GM20000 (cell line): ENCODE measurements around the gene RAB4B.

Source experiments
- DNase-seq: peaks from one replicate; pipeline ENCODE4 v3.0.0; 2012; ENCODE audit warnings: low spot score
- TF ChIP-seq, protein P1 (sequence below): IDR thresholded peaks from 2 replicates; pipeline ENCODE4 v1.5.1; 2012; ENCODE audit warnings: mild to moderate bottlenecking, control low read depth; ENCODE audit errors: extremely low read depth, missing control alignments

Gene RAB4B

GRCh38 chr19:40754611-40755247 lies 23.3 kb upstream of the RAB4B start:
- DNase-seq, result no peak

GRCh38 chr19:40755248-40755624 lies 22.8 kb upstream of the RAB4B start:
- DNase-seq, result no peak
- TF ChIP-seq, protein P1, sequence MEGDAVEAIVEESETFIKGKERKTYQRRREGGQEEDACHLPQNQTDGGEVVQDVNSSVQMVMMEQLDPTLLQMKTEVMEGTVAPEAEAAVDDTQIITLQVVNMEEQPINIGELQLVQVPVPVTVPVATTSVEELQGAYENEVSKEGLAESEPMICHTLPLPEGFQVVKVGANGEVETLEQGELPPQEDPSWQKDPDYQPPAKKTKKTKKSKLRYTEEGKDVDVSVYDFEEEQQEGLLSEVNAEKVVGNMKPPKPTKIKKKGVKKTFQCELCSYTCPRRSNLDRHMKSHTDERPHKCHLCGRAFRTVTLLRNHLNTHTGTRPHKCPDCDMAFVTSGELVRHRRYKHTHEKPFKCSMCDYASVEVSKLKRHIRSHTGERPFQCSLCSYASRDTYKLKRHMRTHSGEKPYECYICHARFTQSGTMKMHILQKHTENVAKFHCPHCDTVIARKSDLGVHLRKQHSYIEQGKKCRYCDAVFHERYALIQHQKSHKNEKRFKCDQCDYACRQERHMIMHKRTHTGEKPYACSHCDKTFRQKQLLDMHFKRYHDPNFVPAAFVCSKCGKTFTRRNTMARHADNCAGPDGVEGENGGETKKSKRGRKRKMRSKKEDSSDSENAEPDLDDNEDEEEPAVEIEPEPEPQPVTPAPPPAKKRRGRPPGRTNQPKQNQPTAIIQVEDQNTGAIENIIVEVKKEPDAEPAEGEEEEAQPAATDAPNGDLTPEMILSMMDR, result no peak

More at GRCh38 chr19:40754611-40755247, 23.3 kb upstream of the RAB4B start:
- TF ChIP-seq, protein P1, result no peak

DNA sequence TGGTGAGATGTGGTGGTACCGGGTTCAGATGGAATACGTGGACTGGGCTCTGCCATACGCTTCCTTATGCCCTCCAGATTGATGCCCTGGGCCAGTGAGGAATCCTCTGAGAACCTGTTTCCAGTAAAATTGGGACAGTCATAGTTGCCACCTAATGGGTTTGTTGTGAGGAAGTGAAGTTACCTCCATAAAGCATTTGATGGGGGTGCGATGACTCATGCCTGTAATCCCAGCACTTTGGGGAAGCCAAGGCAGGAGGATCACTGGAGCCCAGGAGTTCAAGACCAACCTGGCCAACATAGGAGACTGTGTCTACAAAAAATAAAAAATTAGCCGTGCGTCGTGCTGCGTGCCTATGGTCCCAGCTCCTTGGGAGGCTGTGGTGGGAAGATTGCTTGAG lies 22.3 kb upstream of the RAB4B start:
- no peak for DNase-seq
- TF ChIP-seq, protein P1, result no peak

GRCh38 chr19:40756502-40757110 lies 21.4 kb upstream of the RAB4B start:
- DNase-seq, result no peak
- TF ChIP-seq, protein P1, result no peak

GRCh38 chr19:40758491-40758890 lies 19.6 kb upstream of the RAB4B start:
- TF ChIP-seq, protein P1, result no peak
- DNase-seq, result no peak

- TF ChIP-seq, protein P1, result no peak
- DNase-seq, result no peak
Measured at GRCh38 chr19:40759352-40759751, 18.7 kb upstream of the RAB4B start.

GRCh38 chr19:40762754-40763470 lies 15.1 kb upstream of the RAB4B start:
- TF ChIP-seq, protein P1, result no peak
- no peak for DNase-seq
